Activated CD8-positive, alpha-beta memory T cell treated with anti-CD3 and anti-CD28 coated beads for 48 hours (primary cell): ENCODE results near the gene FAM9C.
"Not testable (repeated sequence)": the region's sequence is repeated elsewhere in the genome, so short reads cannot be mapped to it uniquely, and the experiment has no call there.

Experiments
- DNase-seq, 3 experiments: peaks; one replicate each; pipeline ENCODE4 v3.0.0-alpha.2; 2020; ENCODE audit warnings: low read depth in 2 of 3, low spot score in 2 of 3

Gene FAM9C

DNA sequence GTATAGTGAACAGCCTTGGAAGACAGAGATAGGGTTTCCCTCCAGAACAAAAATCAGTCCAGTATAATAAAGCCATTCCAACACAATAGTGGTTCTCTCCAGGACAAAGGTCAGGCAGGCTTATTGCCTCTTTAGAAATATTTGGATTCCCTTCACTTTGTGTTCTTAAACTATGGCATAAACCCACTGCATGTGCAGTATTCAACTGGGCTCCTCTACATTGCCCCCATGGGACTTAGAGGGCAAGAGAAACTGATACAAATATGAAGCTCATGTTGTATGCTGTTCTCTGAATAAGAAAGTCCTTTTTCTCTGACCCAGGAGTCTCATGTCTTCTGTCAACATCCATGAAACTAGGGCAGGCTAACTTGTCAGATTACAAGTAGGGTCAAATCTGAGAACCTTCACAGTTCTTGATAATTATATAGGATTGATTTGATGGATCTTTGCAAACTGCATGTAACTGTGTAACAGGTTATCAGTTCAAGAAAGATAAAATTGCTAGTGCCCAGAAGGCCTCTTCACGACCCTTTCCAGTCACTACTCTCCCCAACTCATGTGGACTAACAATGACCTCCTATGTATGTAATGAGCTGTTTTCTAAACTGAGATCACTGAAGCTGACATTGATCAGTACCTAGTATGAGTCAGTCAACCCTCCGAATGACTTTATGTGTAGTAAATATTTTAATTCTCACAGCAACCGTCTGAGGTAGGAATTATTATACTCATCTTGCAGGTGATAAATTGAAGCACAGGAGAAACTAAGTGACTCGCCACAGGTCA lies 31.9 kb upstream of the FAM9C start:
- DNase-seq, result no peak

DNA sequence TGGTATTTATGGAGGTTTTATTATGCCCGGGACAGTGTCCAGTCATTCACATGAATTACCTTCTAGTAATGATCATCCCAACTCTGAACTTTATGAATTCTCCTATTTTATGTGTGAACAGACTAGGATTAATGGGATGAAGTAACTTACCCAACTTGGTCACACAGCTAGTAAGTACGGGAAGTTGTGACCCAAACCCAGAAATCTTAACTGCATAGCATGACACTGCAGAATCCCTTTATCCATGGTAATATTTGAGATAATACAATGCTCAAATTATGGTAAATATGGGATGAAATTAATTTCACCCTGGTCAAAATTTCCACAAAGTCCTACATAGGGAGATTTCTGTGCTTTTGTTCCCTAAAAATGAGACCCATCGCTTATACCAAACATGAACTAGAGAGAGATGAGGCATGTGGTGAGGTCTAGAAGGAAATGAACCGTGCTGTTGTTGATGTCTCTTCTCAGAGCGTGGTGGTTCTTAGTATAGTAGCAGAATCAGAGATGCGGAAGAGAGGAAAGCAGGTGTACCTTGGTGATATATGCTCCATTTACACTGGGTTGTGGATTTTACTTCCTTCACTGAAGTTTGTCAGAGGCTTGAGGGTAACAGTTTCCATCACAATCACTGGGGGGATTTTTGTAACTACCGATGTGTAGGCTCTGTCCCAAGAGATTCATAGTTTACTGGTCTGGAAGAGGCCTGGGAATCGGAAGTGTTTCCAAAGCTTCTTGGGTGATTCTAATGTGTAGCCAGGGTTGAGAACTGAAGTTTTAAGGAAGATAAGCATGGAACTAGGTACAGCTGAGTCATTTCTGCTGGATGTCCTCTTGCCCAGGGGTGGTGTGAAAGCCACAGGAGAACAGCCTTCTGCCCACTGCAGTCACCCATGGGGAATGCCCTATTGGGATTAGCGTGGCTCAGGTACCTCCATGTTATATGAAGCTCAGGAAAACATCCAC lies 30.2 kb upstream of the FAM9C start:
- no peak for DNase-seq

- DNase-seq, result no peak
These were observed 25.5 kb upstream of the FAM9C start for GRCh38 chrX:13069771-13070416.

DNA sequence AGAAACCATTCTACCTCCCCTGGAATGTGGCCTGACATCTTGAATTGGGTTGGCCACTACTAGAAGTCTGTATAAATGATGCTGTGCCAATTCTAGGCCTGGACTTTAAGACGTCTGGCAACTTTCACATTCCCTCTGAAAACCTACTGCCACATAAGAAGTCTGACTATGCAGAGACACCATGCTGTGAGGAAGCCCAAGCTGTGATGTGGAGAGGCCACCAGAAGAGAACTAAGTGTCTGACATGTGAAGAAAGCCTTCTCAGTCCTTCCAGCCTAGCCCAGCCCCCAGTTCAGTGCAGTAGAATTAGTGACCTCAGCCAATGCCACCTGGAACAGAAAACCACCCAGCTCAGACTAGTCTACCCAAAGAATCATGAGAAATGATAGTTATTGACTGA lies 24.2 kb upstream of the FAM9C start:
- no peak for DNase-seq

GRCh38 chrX:13067773-13068172 lies 23.4 kb upstream of the FAM9C start:
- DNase-seq, result no peak

DNA sequence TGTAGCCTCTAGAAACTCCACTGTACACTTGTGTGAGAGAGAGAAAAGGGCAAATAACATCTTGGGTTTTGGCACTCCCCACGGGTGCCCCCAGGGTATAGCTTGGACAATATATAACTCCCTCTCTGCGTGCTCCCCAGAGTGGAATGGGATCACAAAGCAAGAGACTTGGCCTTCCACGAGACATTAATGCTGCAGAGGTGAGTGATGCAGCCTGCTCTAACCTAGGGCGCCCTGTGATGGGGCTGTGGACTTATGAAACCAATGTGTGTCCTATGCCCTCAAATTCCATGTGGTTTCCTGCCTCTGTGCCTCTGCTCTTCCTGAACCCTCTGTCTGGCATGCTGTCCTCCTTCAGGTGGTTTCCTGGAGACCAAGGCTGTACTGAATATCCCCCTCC lies 22.0 kb upstream of the FAM9C start:
- no peak for DNase-seq

GRCh38 chrX:13064599-13065143 lies 20.3 kb upstream of the FAM9C start:
- no peak for DNase-seq

DNA sequence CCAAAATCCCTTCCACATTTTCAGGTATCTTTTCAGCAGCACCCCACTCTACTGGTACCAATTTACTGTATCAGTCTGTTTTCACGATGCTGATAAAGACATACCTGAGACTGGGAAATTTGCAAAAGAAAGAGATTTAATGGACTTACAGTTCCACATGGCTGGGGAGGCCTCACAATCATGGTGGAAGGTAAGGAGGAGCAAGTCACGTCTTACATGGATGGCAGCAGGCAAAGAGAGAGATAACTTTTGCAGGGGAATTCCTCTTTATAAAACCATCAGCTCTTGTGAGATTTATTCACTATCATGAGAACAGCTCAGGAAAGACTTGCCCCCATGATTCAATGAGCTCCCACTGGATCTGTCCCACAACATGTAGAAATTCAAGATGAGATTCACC lies 18.7 kb upstream of the FAM9C start:
- DNase-seq, result not testable (repeated sequence)

- not testable (repeated sequence) for DNase-seq
These were observed 17.9 kb upstream of the FAM9C start for GRCh38 chrX:13062331-13062730.

- not testable (repeated sequence) for DNase-seq
These were observed 16.8 kb upstream of the FAM9C start for GRCh38 chrX:13061215-13061708.

DNA sequence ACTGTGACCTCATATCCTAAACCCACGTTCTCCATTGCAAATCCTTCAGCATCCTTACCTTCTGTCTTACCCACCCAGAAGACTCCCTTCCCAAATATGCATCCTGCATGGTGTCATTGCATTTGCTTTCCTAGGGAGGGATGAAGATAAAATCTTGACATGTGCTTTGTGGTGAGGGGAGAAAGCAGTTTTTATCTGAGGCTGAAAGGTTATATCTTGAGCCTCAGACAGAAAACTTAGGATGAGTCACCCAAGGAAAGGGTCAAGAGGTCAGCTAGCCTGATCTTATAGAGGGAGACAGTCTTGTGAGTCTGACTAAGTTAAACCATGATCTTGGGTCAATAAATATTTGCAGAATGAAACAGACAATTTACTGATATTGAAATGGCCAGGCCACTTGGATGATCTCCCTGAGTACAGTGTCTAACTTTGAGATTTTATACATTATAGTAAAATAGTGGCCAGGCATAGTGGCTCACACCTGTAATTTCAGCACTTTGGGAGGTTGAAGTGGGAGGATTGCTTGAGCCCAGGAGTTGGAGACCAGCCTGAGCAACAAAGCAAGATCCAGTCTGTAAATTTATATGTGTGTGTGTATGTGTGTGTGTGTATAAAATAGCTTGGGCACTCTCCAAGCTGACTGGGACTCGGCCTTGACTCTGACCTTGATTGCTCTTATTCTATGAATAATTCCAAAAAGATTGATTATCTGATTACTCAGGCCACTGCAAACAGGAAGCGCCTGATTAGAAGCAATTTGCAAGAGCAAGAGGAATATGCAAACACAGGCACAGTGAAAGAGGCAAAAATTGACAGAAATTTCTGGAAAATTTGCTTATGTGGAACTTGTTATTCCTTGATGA lies 15.4 kb upstream of the FAM9C start:
- no peak for DNase-seq

DNA sequence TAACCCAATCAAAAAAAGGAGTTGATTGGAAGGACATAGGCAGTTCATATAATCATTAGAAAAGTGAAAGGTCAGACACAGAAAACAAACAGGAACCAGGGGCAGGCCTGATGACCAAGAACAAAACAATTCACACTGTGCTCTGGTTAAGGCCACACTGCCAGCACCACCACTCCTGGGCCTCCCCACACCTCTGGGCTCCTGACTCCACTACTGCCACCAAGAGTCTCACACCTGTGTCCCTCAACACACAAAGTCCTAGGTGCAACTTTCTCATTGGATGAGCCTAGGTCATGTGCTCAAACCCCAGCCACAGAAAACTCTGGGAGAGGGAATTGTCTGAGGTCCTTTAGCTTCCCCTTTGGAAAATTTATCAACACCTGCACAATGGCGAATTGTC lies 11.1 kb upstream of the FAM9C start:
- no peak for DNase-seq

DNA sequence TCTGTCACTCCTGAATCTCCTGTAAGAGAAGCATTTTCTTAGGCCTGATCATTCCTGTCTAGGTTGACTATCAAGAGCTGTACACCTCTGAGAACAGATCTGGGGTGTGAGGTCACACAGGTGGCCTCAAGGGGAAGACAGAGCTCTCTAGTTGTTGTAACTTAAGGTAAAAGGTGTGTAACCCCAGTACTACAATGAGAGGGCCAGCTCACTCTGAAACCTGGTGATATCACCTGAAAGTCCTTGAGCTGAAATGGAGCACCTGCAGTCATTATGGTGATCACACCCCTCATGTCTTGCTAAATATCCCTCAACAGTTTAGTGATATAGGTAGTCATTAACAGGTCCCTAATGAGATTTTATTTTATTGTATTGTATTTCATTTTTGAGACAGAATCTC lies 8.8 kb upstream of the FAM9C start:
- DNase-seq, result no peak

DNA sequence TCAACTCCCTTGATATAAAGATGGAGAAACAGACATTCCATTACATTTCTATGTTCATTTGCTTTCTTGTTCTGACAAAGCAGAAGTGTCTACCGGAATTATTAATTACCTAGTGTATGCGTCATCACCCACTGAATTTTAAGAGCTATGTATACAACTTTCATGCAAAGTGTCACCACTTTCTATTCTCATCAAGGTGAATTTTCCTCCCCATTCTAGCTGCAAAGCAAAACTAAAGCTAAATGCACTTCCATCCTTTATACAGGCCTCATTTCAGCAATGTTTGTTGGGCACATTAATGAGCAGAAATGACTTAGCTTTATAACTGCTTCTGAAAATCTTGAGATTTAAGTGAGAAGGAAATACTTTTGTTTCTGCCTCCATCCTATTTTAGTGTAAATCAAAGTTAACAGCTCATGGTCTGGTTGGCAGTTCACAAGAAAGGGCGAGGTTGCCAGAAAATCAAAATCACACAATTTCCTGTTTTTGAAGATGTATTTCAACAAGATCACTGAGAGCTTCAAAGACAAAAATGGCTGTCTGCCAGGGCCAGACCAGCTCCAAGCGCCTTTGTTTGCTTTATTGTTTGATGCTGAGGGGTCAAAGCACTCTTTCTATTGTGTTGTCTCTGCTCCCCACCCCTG lies 7.2 kb upstream of the FAM9C start:
- DNase-seq, result no peak

DNA sequence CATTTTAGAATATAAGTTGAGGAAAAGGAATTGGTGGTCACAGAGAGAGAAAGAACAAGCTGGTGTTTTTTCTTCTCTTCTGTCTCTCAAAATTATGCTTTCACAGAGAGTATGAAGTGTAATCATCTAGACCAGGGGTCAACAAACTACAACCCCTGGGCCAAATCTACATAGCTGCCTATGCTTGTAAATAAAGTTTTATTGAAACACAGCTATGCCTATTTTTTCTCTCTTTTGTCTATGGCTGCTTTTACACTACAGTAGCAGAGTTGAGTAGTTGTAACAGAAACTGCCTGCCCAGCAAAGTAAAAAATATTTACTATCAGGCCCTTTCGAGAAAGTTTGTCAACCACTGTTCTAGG lies 6.7 kb upstream of the FAM9C start:
- DNase-seq, result no peak

DNA sequence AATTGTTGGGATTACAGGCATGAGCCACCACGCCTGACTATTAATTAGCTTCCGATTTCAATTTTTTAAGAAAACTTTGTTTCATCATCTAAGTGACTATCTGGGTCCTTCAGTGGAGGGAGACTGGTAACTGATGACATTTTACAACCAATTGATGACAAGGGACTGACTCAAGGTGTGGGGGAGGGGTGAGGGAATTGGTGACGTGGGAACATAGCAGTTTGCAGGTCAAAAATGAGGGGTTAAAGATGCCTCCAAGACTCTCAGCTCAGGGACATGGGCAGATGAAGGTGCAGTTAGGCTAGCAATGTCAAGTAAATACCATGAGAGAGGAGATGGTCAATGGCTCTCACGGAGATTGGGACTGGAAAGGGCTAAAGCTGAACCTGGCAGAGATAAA lies 5.7 kb upstream of the FAM9C start:
- DNase-seq, result no peak

- no peak for DNase-seq
These were observed 3.9 kb upstream of the FAM9C start for GRCh38 chrX:13048280-13048679.

GRCh38 chrX:13047759-13048158 lies 3.3 kb upstream of the FAM9C start:
- DNase-seq, result no peak

- no peak for DNase-seq
These were observed 1.9 kb upstream of the FAM9C start for GRCh38 chrX:13046141-13046855.
